Activated naive CD4-positive, alpha-beta T cell treated with anti-CD3 and anti-CD28 coated beads, Interleukin-2, amount 50 U/mL, for 24 hours (primary cell): Measurements from ENCODE around the gene AUTS2.

Experiments
- H3K27ac Mint-ChIP-seq: one replicate; pipeline ENCODE4 v1.8.0; 2021; ENCODE audit warnings: mild to moderate bottlenecking, mixed read lengths
- H3K27me3 Mint-ChIP-seq: one replicate; pipeline ENCODE4 v1.8.0; 2021; ENCODE audit warnings: mixed read lengths
- H3K36me3 Mint-ChIP-seq: one replicate; pipeline ENCODE4 v1.8.0; 2021; ENCODE audit warnings: mixed read lengths
- H3K4me1 Mint-ChIP-seq: one replicate; pipeline ENCODE4 v1.8.0; 2021; ENCODE audit warnings: mixed read lengths
- H3K4me3 Mint-ChIP-seq: one replicate; pipeline ENCODE4 v1.8.0; 2021; ENCODE audit warnings: mild to moderate bottlenecking, mixed read lengths
- H3K9me3 Mint-ChIP-seq: one replicate; pipeline ENCODE4 v1.8.0; 2021; ENCODE audit warnings: mixed read lengths

Gene AUTS2

DNA sequence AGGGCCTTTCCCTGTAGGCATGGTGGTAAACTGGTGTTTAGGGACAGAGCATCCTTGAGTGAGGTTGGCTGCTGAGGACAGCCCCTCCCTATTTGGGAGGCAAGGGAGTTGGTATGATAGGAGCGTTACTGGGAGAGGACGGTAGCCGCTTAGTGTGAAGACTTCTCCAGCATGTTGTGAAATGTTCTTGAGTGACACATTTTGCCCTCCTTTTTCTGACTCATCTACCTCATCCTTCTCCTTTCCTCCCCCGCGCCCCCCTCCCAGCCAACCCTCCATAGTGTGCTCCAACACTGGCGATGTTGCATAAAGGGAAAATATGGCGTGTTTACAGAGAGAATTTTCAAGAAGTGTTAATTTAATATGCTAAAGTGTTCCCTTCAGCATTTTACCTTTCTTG is 888.7 kb downstream of the AUTS2 start:
- H3K4me1 Mint-ChIP-seq: no peaks in the 10 kb centered on the region
- H3K27me3 Mint-ChIP-seq: no peaks in the 10 kb centered on the region
- H3K36me3 Mint-ChIP-seq: no peaks in the 10 kb centered on the region
- H3K9me3 Mint-ChIP-seq: no peaks in the 10 kb centered on the region
- H3K27ac Mint-ChIP-seq: no peak overlapping the region
- no peak overlapping the region for H3K4me3 Mint-ChIP-seq

DNA sequence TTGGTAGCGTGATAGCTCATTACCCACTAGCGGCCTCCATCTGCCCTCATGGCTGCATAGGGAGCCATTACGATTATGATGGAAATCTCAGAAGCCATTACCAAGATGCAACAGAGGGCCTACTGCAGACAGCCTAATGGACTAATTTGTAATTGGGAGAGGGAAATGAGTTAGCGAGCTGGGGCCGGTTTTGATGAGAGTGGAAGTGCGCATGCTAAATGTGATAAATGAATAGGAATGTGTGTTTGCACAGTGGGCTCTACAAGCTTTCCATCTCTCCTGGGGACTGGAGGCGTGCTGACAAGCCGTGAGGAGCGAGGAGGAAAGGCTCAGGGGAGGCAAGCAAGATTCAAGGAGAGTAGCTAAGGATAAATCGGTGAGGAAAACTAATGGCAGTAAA is 889.2 kb downstream of the AUTS2 start:
- H3K36me3 Mint-ChIP-seq: no peaks in the 10 kb centered on the region
- no peak overlapping the region for H3K4me3 Mint-ChIP-seq
- H3K9me3 Mint-ChIP-seq: no peaks in the 10 kb centered on the region
- H3K27ac Mint-ChIP-seq: no peak overlapping the region
- no peaks in the 10 kb centered on the region for H3K27me3 Mint-ChIP-seq
- H3K4me1 Mint-ChIP-seq: no peaks in the 10 kb centered on the region

DNA sequence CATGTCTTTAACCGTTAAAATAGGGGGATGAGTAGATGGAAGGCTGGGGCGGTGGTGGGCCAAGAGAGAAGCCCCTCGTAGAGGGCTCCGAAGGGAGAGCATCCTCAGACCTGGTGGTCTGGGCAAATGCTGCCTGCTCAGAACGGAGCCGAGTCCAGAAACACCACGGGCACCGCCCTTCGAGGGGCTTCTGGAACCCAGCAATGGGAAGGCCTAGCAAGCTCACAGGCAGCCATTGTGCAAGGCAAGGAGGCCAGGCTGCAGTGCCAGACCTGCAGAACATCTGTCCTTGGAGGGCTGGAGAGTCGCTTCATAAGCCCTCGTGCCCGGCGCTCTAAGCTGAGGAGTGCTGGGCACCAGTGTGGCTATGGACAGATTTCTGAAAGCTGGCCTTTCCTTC is 889.6 kb downstream of the AUTS2 start:
- Mint-ChIP-seq H3K9me3 (no peaks in the 10 kb centered on the region), H3K36me3 (no peaks in the 10 kb centered on the region), H3K27ac (no peak overlapping the region), H3K4me1 (no peaks in the 10 kb centered on the region), H3K27me3 (no peaks in the 10 kb centered on the region), H3K4me3 (no peak overlapping the region)

DNA sequence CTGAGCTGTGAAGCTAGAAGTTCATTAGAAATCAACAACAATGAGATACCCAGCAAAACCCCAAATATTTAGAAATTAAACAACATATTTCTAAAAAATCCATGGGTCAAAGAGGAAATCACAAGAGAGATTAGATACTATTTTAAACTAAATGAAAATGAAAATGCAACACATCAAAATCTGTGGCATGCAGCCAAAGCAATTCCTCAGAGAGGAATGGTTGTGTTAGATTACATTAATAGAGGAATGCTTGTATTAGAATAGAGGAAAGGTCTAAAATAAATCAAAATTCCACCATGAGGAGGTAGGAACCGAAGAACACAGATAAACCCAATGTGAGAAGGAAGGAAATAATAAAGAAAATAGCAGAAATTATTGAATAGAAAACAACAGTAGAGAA is 891.5 kb downstream of the AUTS2 start:
- no peaks in the 10 kb centered on the region for H3K27me3 Mint-ChIP-seq
- H3K4me3 Mint-ChIP-seq: no peak overlapping the region
- H3K27ac Mint-ChIP-seq: no peak overlapping the region
- no peaks in the 10 kb centered on the region for H3K9me3 Mint-ChIP-seq
- no peaks in the 10 kb centered on the region for H3K4me1 Mint-ChIP-seq
- H3K36me3 Mint-ChIP-seq: no peaks in the 10 kb centered on the region

DNA sequence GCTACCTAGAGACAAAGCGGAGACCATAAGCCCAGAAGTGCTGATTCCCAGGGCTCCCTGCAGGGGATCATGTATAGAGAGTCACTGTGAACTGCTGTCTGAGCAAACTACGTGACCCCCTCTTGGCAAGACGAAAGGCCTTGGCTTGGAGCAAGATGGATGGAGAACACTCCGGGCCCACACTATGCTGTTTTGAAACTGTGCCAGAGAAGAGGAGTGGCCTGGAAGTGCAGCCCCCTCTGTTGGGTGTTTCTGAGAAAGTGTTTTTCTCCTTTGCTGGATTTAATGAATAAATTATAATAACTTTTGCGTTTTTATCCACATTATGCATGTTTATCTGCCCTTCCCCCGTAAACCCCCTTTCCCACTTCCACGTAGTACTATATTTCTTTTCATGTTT is 894.4 kb downstream of the AUTS2 start:
- Mint-ChIP-seq H3K27me3 (no peaks in the 10 kb centered on the region), H3K36me3 (no peaks in the 10 kb centered on the region), H3K4me3 (no peak overlapping the region), H3K9me3 (no peaks in the 10 kb centered on the region), H3K27ac (no peak overlapping the region), H3K4me1 (no peaks in the 10 kb centered on the region)

DNA sequence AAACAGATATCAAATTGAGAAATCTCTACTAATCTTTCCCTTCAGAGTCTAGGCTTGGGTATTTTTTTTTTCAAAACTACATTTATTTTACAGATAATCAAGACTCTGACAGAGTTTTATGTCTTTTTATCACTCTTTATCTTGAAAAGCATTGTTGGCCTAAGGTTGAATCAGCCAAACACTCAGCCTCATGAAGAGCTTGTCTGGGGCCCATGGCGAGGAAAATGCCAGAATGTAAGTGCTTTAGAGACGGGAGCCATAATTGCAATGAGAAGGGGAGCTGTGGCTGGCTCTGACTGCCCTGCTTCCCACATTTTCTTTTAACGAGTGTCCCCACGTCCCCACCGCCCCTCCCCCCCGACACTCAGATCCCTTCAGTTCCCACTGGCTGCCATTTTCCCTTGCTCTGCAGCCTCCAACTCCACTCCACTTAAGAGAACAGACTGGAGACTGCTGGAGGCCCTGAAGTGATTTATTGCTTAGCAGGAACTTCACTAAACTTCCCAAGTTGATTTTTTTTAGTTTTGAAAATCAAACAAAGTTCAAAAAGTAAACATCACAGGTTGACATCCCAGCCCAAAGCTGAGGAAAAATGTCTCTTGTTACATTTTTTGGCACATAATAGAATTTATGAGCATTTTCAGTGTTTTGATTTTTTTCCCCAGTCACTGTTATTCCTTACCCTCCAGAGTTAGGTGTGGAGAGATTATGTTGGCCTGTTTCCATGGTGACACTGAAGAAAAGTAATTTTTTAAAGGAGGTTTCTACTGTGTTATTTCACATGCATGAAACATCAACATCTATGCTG is 896.2 kb downstream of the AUTS2 start:
- H3K27ac Mint-ChIP-seq: no peak overlapping the region
- no peaks in the 10 kb centered on the region for H3K27me3 Mint-ChIP-seq
- no peaks in the 10 kb centered on the region for H3K9me3 Mint-ChIP-seq
- no peaks in the 10 kb centered on the region for H3K36me3 Mint-ChIP-seq
- no peaks in the 10 kb centered on the region for H3K4me1 Mint-ChIP-seq
- H3K4me3 Mint-ChIP-seq: no peak overlapping the region

DNA sequence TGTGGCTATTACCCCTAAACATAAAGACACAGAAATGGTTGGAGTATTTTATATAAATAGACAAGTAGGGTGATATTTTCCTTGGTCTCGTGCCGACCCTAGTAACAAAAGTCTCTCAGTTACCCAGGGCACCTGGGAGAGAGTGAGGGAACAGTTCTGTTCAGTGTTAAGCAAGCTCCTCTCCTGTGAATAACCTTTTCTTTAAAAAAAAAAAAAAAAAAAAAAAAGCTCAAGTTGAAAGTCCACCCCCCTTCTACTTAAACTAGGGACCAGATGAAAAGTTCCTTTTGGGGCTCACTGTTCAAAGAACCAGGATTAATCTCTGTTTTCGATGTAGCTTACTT is 896.7 kb downstream of the AUTS2 start:
- no peaks in the 10 kb centered on the region for H3K27me3 Mint-ChIP-seq
- H3K36me3 Mint-ChIP-seq: no peaks in the 10 kb centered on the region
- H3K27ac Mint-ChIP-seq: no peak overlapping the region
- H3K4me1 Mint-ChIP-seq: no peaks in the 10 kb centered on the region
- no peak overlapping the region for H3K4me3 Mint-ChIP-seq
- H3K9me3 Mint-ChIP-seq: no peaks in the 10 kb centered on the region

DNA sequence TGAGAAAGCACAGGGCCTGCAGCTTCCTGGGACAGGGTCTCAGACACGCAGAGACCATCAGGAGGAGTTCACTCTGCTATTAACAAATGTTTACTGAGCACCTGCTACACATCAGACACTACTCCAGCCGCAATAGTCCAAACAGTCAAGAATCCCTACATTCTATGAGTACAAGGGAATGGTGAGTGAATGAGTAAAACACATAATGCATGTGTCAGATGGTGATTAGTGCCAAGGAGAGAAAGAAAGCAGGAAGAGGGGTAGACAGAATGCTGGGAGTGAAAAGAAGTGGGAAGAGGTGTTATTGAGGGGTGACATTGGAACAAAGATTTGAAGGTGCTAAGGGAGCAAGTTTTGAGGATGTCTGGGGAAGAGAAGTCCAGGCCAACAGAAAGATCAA is 899.5 kb downstream of the AUTS2 start:
- Mint-ChIP-seq H3K27me3 (no peaks in the 10 kb centered on the region), H3K27ac (no peak overlapping the region), H3K36me3 (no peaks in the 10 kb centered on the region), H3K4me3 (no peak overlapping the region), H3K9me3 (no peaks in the 10 kb centered on the region), H3K4me1 (no peaks in the 10 kb centered on the region)

DNA sequence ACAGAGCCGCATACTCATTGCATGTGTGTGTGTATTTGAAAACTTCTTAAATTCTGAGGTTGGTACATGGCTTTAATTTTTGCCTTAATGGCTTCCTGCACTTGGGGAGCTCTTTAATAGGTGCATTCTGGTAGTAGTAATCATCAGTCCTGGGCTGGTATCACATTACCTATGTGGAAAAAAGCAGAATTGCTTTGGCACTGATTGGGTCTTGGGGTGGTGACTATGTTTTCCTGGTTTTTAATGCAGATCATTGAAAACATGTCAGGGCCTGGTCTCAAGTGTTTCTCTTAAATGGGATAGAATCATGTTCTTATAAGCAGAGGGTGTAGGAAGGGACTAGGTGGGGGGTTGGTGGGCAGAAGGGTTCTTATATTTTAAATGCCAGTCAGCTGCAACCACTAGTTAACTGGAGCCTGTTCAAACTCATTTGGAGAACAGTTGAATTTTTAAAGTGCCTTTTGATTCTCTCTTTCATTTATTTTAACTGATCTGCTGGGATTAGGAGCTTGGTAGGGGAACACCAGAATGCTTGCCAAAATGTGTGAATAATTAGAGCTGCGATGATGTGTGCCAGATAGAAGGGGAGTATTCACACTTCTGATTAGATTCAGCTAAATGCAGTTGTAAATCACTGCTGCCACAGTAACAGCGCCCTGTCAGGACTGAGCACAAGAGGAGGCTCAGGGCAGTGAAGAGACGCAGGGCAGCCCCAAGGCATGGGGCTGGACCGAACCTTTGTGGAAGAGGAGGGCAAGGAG is 900.1 kb downstream of the AUTS2 start:
- H3K4me1 Mint-ChIP-seq: no peaks in the 10 kb centered on the region
- H3K36me3 Mint-ChIP-seq: no peaks in the 10 kb centered on the region
- H3K27ac Mint-ChIP-seq: no peak overlapping the region
- H3K27me3 Mint-ChIP-seq: no peaks in the 10 kb centered on the region
- no peak overlapping the region for H3K4me3 Mint-ChIP-seq
- H3K9me3 Mint-ChIP-seq: no peaks in the 10 kb centered on the region

DNA sequence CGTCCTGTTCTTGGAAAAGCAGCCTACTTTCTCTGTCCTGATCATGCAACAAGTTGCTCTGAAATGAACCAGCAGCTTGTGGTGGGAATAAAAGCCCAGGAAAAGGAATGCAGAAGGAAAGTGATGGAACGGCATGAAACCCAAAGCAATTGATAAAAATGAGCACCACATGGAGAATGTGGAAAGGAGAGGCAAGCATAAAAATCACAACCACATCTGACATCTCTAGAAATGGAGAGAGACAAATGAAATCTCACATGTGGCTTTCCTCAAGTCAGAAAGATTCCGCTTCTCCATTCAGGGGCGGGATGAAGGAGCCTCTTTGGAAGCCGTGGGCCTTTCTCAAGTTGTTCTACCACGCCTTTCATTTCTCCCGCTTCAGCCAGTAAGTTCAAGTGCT is 902.0 kb downstream of the AUTS2 start:
- Mint-ChIP-seq H3K27me3 (no peaks in the 10 kb centered on the region), H3K36me3 (no peaks in the 10 kb centered on the region), H3K27ac (no peak overlapping the region), H3K4me3 (no peak overlapping the region), H3K9me3 (no peaks in the 10 kb centered on the region), H3K4me1 (no peaks in the 10 kb centered on the region)

DNA sequence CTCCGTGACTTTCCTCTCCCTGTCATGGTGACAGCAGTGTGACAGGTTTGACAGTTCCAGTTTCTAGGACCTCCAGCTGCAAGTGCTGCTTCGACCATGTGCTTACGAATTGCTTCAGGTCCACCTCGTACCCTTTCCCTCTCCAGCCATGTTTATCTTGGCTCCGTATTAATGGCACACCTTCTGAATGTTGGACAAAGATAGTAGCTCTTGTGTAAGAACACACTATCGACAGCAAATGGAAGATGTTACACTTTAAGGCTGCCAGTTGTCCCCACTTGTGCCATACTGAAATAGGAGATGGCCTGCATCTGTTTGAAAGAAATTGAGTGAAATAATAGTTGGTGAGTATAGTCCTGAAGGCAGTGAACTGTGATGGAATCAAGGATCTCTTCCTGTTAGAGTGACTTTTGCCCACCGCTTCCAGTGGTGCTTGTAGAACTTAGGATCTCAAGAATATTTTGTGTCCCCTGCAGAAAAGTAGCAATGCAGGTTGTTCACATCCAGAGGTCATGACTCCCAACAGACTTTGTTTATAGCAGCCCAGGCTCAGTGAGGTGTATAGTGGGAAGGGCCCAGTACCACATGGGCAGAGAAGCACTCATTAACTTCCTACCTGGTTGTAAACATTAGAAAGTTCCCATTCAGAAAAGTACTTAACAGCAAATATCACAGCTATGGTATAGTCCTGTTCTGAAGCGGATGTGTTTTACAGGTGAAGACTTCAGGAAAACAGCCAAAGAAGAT is 904.0 kb downstream of the AUTS2 start:
- Mint-ChIP-seq H3K36me3 (no peaks in the 10 kb centered on the region), H3K27ac (no peak overlapping the region), H3K9me3 (no peaks in the 10 kb centered on the region), H3K27me3 (no peaks in the 10 kb centered on the region), H3K4me1 (no peaks in the 10 kb centered on the region), H3K4me3 (no peak overlapping the region)

DNA sequence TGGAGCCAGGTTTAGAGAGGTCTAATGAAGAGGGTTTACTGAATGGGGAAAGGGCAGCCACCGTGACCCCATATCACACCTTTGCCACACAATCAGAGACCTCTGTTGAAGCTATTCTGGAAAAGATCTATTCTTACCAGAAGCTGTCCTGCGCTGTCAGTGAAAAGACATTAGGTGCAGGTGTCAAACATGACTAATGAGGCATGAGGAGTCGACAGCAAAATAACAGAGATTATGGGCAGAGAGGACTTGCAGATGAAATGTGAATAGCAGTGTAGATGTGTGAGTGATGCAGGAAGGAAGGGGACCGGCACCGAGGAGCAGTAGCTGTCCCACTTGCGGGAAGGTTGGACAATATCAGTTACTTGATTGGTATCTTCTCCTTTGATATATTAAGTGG is 906.0 kb downstream of the AUTS2 start:
- Mint-ChIP-seq H3K27ac (no peak overlapping the region), H3K27me3 (no peaks in the 10 kb centered on the region), H3K4me1 (no peaks in the 10 kb centered on the region)

DNA sequence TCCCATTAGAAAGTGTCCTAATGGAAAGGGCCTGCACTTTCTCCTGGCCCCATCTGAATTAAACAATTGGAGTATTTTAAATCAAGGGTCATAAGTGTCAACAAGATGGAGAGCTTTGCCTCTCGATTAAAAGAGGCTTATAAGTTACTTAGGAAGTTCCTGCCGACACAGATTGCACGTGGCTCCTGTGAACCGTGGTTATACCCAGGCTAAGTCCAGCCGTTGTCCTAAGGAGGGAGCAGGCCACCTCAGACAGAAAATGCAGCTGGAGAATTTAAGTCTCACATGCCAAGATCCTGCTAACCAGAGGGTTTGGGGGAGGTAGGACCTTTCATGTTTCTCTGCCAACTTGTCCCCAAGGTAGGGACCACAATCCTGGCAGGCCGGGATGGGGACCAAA is 907.2 kb downstream of the AUTS2 start:
- H3K9me3 Mint-ChIP-seq: no peaks in the 10 kb centered on the region
- no peak overlapping the region for H3K27ac Mint-ChIP-seq
- H3K27me3 Mint-ChIP-seq: no peaks in the 10 kb centered on the region
- no peaks in the 10 kb centered on the region for H3K36me3 Mint-ChIP-seq
- no peaks in the 10 kb centered on the region for H3K4me1 Mint-ChIP-seq
- no peak overlapping the region for H3K4me3 Mint-ChIP-seq

More for the DNA sequence above, 906.0 kb downstream of the AUTS2 start:
- Mint-ChIP-seq H3K36me3 (no peaks in the 10 kb centered on the region), H3K9me3 (no peaks in the 10 kb centered on the region), H3K4me3 (no peak overlapping the region)

DNA sequence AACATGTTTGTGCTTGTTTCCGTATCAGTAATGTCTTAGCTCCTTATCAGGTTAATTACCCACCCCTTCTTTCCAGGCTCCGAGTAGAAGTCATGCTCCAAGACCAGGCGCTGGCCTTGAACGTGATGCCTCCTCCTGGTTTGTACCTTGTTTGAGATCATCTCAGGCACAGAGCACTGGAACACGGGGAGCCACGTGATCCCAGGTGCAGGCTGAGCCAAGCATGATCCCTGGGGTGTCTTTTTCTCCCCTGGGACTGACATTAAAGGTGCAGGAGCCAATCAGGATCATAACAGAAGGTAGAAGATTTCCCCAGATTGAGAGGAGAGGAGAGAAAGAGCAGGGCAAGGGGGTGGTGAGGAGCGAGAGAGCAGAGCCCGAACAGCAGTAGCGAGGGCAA is 907.6 kb downstream of the AUTS2 start:
- H3K27me3 Mint-ChIP-seq: no peaks in the 10 kb centered on the region
- H3K36me3 Mint-ChIP-seq: no peaks in the 10 kb centered on the region
- H3K9me3 Mint-ChIP-seq: no peaks in the 10 kb centered on the region
- no peak overlapping the region for H3K27ac Mint-ChIP-seq
- no peaks in the 10 kb centered on the region for H3K4me1 Mint-ChIP-seq
- no peak overlapping the region for H3K4me3 Mint-ChIP-seq

DNA sequence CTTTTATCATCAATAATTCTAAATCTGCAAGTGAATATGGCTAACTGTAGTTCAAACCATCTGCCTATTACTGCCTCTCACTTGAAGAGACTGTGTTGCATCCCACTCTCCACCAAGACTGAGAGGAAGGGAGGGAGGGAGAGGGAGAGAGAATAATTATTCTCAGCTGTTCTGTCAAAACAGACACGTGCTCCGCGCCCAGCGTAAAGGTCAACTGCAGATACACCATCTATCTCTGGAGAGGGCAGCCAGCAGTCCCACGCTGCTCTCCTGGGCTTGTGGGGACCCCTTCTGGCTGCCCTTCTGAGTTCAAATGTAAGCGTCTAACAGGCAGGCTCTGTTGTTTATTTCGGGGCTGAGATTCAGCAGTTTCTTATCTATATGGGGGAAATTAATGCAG is 908.2 kb downstream of the AUTS2 start:
- no peaks in the 10 kb centered on the region for H3K9me3 Mint-ChIP-seq
- H3K27ac Mint-ChIP-seq: no peak overlapping the region
- H3K36me3 Mint-ChIP-seq: no peaks in the 10 kb centered on the region
- no peaks in the 10 kb centered on the region for H3K27me3 Mint-ChIP-seq
- H3K4me1 Mint-ChIP-seq: no peaks in the 10 kb centered on the region
- no peak overlapping the region for H3K4me3 Mint-ChIP-seq

DNA sequence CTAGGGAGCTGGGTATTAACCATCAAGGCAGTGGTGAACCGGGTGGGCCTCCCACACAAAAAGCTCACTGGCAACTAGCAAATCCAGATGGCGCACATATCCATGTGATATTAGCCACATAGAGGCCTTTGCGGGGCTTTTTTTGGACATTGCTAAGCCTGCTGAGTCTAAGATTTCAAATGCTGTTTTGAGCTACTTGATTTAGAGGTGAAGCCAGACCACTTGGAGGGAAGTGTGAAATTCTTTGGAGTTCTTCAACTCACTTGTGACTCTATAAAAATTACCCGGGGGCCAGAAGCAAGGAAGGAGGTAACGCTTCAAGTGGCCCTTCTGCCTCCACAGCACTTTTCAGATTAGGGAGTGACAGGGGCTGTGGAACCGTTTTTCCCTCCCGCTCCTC is 913.9 kb downstream of the AUTS2 start:
- H3K27me3 Mint-ChIP-seq: no peaks in the 10 kb centered on the region
- H3K4me1 Mint-ChIP-seq: no peaks in the 10 kb centered on the region
- no peak overlapping the region for H3K4me3 Mint-ChIP-seq
- no peak overlapping the region for H3K27ac Mint-ChIP-seq
- H3K36me3 Mint-ChIP-seq: no peaks in the 10 kb centered on the region
- H3K9me3 Mint-ChIP-seq: no peaks in the 10 kb centered on the region
